ENCODE results near the gene TESK2. TPM values are rescaled to one million over a fixed set of nuclear protein-coding genes. Genes with fewer than 3 reads are reported as not detected.
A peak's percentile ranks its signal among the peaks of the same experiment; 100 is the strongest.
"Not testable (repeated sequence)": the region's sequence is repeated elsewhere in the genome, so short reads cannot be mapped to it uniquely, and the experiment has no call there.

Gene TESK2
- total RNA-seq, 2 donors from 2014 or later: 5.9 to 8.8 TPM

GRCh38 chr1:45478121-45478814 is 12.7 kb downstream of the TESK2 start:
- H3K27ac Mint-ChIP-seq: peak overlapping the region; percentile 31
- H3K27me3 Mint-ChIP-seq (ENCODE audit: low read depth): no peaks in the 10 kb centered on the region
- DNase-seq (no peak), ATAC-seq (replicated peaks in 1 of 2) (no peak)
- H3K4me1 Mint-ChIP-seq (ENCODE audit: low read depth): no peaks in the 10 kb centered on the region
- H3K4me3 Mint-ChIP-seq: no peak overlapping the region
- H3K9me3 Mint-ChIP-seq: no peaks in the 10 kb centered on the region
- H3K36me3 Mint-ChIP-seq (ENCODE audit: insufficient read depth in 2 of 2): no peaks in the 10 kb centered on the region

GRCh38 chr1:45477646-45478045 is 13.3 kb downstream of the TESK2 start:
- no peak for ATAC-seq (replicated peaks in 1 of 2)
- no peaks in the 10 kb centered on the region for H3K4me1 Mint-ChIP-seq (ENCODE audit: low read depth)
- H3K4me3 Mint-ChIP-seq: no peak overlapping the region
- DNase-seq: no peak
- no peaks in the 10 kb centered on the region for H3K27me3 Mint-ChIP-seq (ENCODE audit: low read depth)
- H3K9me3 Mint-ChIP-seq: no peaks in the 10 kb centered on the region
- H3K36me3 Mint-ChIP-seq (ENCODE audit: insufficient read depth in 2 of 2): no peaks in the 10 kb centered on the region
- no peak overlapping the region for H3K27ac Mint-ChIP-seq

- not testable (repeated sequence) for H3K4me1 Mint-ChIP-seq (ENCODE audit: low read depth); ATAC-seq (replicated peaks in 1 of 2)
These were observed 16.8 kb downstream of the TESK2 start for GRCh38 chr1:45474194-45474593.

GRCh38 chr1:45473302-45473701 is 17.7 kb downstream of the TESK2 start:
- Mint-ChIP-seq H3K4me3 (no peak overlapping the region), H3K9me3 (no peaks in the 10 kb centered on the region), H3K36me3 (ENCODE audit: insufficient read depth in 2 of 2) (no peaks in the 10 kb centered on the region), H3K27ac (no peak overlapping the region), H3K27me3 (ENCODE audit: low read depth) (no peaks in the 10 kb centered on the region), H3K4me1 (ENCODE audit: low read depth) (peaks cover 6% of the 10 kb centered on the region)
- DNase-seq (no peak), ATAC-seq (replicated peaks in 1 of 2) (no peak)

More at GRCh38 chr1:45474194-45474593, 16.8 kb downstream of the TESK2 start:
- not testable (repeated sequence) for H3K36me3 Mint-ChIP-seq (ENCODE audit: insufficient read depth in 2 of 2); H3K9me3 Mint-ChIP-seq; H3K4me3 Mint-ChIP-seq; H3K27me3 Mint-ChIP-seq (ENCODE audit: low read depth); H3K27ac Mint-ChIP-seq; DNase-seq

- DNase-seq (no peak), ATAC-seq (replicated peaks in 1 of 2) (no peak)
- Mint-ChIP-seq H3K4me1 (ENCODE audit: low read depth) (peaks cover 6% of the 10 kb centered on the region), H3K4me3 (no peak overlapping the region), H3K27ac (no peak overlapping the region), H3K9me3 (no peaks in the 10 kb centered on the region), H3K27me3 (ENCODE audit: low read depth) (no peaks in the 10 kb centered on the region), H3K36me3 (ENCODE audit: insufficient read depth in 2 of 2) (no peaks in the 10 kb centered on the region)
These were observed 20.6 kb downstream of the TESK2 start for GRCh38 chr1:45470306-45470798.

GRCh38 chr1:45467353-45467752 is 23.6 kb downstream of the TESK2 start:
- H3K36me3 Mint-ChIP-seq (ENCODE audit: insufficient read depth in 2 of 2); H3K27ac Mint-ChIP-seq; H3K4me1 Mint-ChIP-seq (ENCODE audit: low read depth); DNase-seq; H3K4me3 Mint-ChIP-seq; ATAC-seq (replicated peaks in 1 of 2); H3K9me3 Mint-ChIP-seq; H3K27me3 Mint-ChIP-seq (ENCODE audit: low read depth): not testable (repeated sequence)

GRCh38 chr1:45465277-45465676 is 25.7 kb downstream of the TESK2 start:
- no peak overlapping the region for H3K4me3 Mint-ChIP-seq
- no peak for ATAC-seq (replicated peaks in 1 of 2)
- no peaks in the 10 kb centered on the region for H3K27me3 Mint-ChIP-seq (ENCODE audit: low read depth)

GRCh38 chr1:45458894-45459293 is 32.1 kb downstream of the TESK2 start:
- no peaks in the 10 kb centered on the region for H3K9me3 Mint-ChIP-seq
- no peak for ATAC-seq (replicated peaks in 1 of 2)
- H3K4me3 Mint-ChIP-seq: no peak overlapping the region
- H3K27ac Mint-ChIP-seq: no peak overlapping the region
- no peak for DNase-seq
- no peaks in the 10 kb centered on the region for H3K4me1 Mint-ChIP-seq (ENCODE audit: low read depth)
- H3K36me3 Mint-ChIP-seq (ENCODE audit: insufficient read depth in 2 of 2): no peaks in the 10 kb centered on the region
- no peaks in the 10 kb centered on the region for H3K27me3 Mint-ChIP-seq (ENCODE audit: low read depth)

More at GRCh38 chr1:45465277-45465676, 25.7 kb downstream of the TESK2 start:
- Mint-ChIP-seq H3K36me3 (ENCODE audit: insufficient read depth in 2 of 2) (no peaks in the 10 kb centered on the region), H3K9me3 (no peaks in the 10 kb centered on the region), H3K27ac (no peak overlapping the region), H3K4me1 (ENCODE audit: low read depth) (peaks cover 5% of the 10 kb centered on the region)
- no peak for DNase-seq

- no peak for DNase-seq
- no peaks in the 10 kb centered on the region for H3K9me3 Mint-ChIP-seq
- H3K27ac Mint-ChIP-seq: no peak overlapping the region
- ATAC-seq (replicated peaks in 1 of 2): no peak
- no peaks in the 10 kb centered on the region for H3K4me1 Mint-ChIP-seq (ENCODE audit: low read depth)
- H3K27me3 Mint-ChIP-seq (ENCODE audit: low read depth): no peaks in the 10 kb centered on the region
- H3K4me3 Mint-ChIP-seq: no peak overlapping the region
- no peaks in the 10 kb centered on the region for H3K36me3 Mint-ChIP-seq (ENCODE audit: insufficient read depth in 2 of 2)
These were observed 34.4 kb downstream of the TESK2 start for GRCh38 chr1:45456531-45456930.

GRCh38 chr1:45455162-45455561 is 35.8 kb downstream of the TESK2 start:
- H3K4me3 Mint-ChIP-seq: no peak overlapping the region
- no peak for DNase-seq
- no peaks in the 10 kb centered on the region for H3K4me1 Mint-ChIP-seq (ENCODE audit: low read depth)
- no peaks in the 10 kb centered on the region for H3K9me3 Mint-ChIP-seq
- no peak for ATAC-seq (replicated peaks in 1 of 2)
- H3K27ac Mint-ChIP-seq: no peak overlapping the region
- H3K27me3 Mint-ChIP-seq (ENCODE audit: low read depth): no peaks in the 10 kb centered on the region
- H3K36me3 Mint-ChIP-seq (ENCODE audit: insufficient read depth in 2 of 2): no peaks in the 10 kb centered on the region

- Mint-ChIP-seq H3K4me3 (no peak overlapping the region), H3K27ac (no peak overlapping the region), H3K4me1 (ENCODE audit: low read depth) (no peaks in the 10 kb centered on the region), H3K27me3 (ENCODE audit: low read depth) (no peaks in the 10 kb centered on the region), H3K9me3 (no peaks in the 10 kb centered on the region), H3K36me3 (ENCODE audit: insufficient read depth in 2 of 2) (no peaks in the 10 kb centered on the region)
- DNase-seq: no peak
- no peak for ATAC-seq (replicated peaks in 1 of 2)
These were observed 36.5 kb downstream of the TESK2 start for GRCh38 chr1:45454464-45454863.

GRCh38 chr1:45452503-45452902 is 38.5 kb downstream of the TESK2 start:
- no peak overlapping the region for H3K27ac Mint-ChIP-seq
- H3K4me1 Mint-ChIP-seq (ENCODE audit: low read depth): no peaks in the 10 kb centered on the region
- ATAC-seq (replicated peaks in 1 of 2): no peak
- H3K36me3 Mint-ChIP-seq (ENCODE audit: insufficient read depth in 2 of 2): no peaks in the 10 kb centered on the region
- H3K27me3 Mint-ChIP-seq (ENCODE audit: low read depth): no peaks in the 10 kb centered on the region
- no peak for DNase-seq
- no peak overlapping the region for H3K4me3 Mint-ChIP-seq
- H3K9me3 Mint-ChIP-seq: no peaks in the 10 kb centered on the region

- Mint-ChIP-seq H3K36me3 (ENCODE audit: insufficient read depth in 2 of 2) (no peaks in the 10 kb centered on the region), H3K9me3 (no peaks in the 10 kb centered on the region), H3K27ac (no peak overlapping the region), H3K4me1 (ENCODE audit: low read depth) (no peaks in the 10 kb centered on the region), H3K4me3 (no peak overlapping the region), H3K27me3 (ENCODE audit: low read depth) (no peaks in the 10 kb centered on the region)
- ATAC-seq (replicated peaks in 1 of 2) (no peak), DNase-seq (no peak)
These were observed 42.6 kb downstream of the TESK2 start for GRCh38 chr1:45448357-45448756.

Data from activated T-cell treated with anti-CD3 and anti-CD28 coated beads, Interleukin-2, amount 50 U/mL, for 72 hours (primary cell).